Breast epithelium (tissue), 4 donors: ENCODE measurements around the gene MCAM. TPM values are rescaled to one million over a fixed set of nuclear protein-coding genes. Genes with fewer than 3 reads are reported as not detected.
A peak's percentile ranks its signal among the peaks of the same experiment; 100 is the strongest.

Source experiments
- DNase-seq, 2 donors: peaks; one replicate each; pipeline ENCODE4 v3.0.0-alpha.2; 2019; ENCODE audit warnings: low spot score in 2 of 2
- H3K27ac ChIP-seq, 2 donors: fragments of 200-600 bp; sonication (generic) in 1 of 2; one replicate each; pipeline ENCODE4 v1.5.1; 2016 to 2019; ENCODE audit warnings: mild to moderate bottlenecking in 1 of 2
- H3K27me3 ChIP-seq, 2 donors: fragments of 200-600 bp; sonication (generic) in 1 of 2; one replicate each; pipeline versions ENCODE4 v1.5.1 to v1.6.0; 2017 to 2019; ENCODE audit warnings: control low read depth in 1 of 2, mild to moderate bottlenecking in 1 of 2
- H3K36me3 ChIP-seq: fragments of 200-600 bp; one replicate; pipeline ENCODE4 v1.5.1; 2019
- H3K4me1 ChIP-seq, 2 donors: fragments of 200-600 bp; sonication (generic); one replicate each; pipeline ENCODE4 v1.5.1; 2016 to 2019; ENCODE audit warnings: control low read depth in 1 of 2
- H3K4me3 ChIP-seq, 3 donors: fragments of 200-600 bp; sonication (generic); 1 replicate in 2 of 3; 2 replicates in 1 of 3; pipeline ENCODE4 v1.5.1; 2016 to 2019; ENCODE audit warnings: mild to moderate bottlenecking in 3 of 3, moderate library complexity in 2 of 3
- H3K9me3 ChIP-seq, 2 donors: fragments of 200-600 bp; sonication (generic) in 1 of 2; one replicate each; pipeline ENCODE4 v1.5.1; 2016 to 2019; ENCODE audit warnings: control low read depth in 1 of 2
- CTCF ChIP-seq, 3 donors: fragments of 450-650 bp; IDR thresholded peaks; one replicate each; pipeline ENCODE4 v1.5.1; 2016 to 2017; ENCODE audit warnings: antibody characterized with exemption in 3 of 3, mild to moderate bottlenecking in 3 of 3, moderate library complexity in 3 of 3
- POLR2A ChIP-seq: fragments of 450-650 bp; IDR thresholded peaks from one replicate; pipeline ENCODE4 v1.6.1; 2016; ENCODE audit warnings: antibody characterized with exemption, mild to moderate bottlenecking, moderate library complexity
- POLR2AphosphoS5 ChIP-seq, 3 donors: sonication (generic); formaldehyde crosslinking; IDR thresholded peaks; one replicate each; pipeline ENCODE4 v1.6.1; 2017; ENCODE audit warnings: antibody characterized with exemption in 3 of 3
- intact Hi-C: fragments of 100-400 bp; cut with DNase I; formaldehyde crosslinking; loops from one replicate; pipeline ENCODE4 v1.15.1; 2023; ENCODE audit warnings: low total_unique reads
- total RNA-seq, 3 donors: library from RNA; depleted of rRNA; stranded (reverse); fragments of >200 nt; gene quantifications; one replicate each; pipeline ENCODE4 v1.1.0, GENCODE V29; 2016

The MCAM gene
- total RNA-seq, 3 donors from 2014 or later = 170 to 1,725 (median 408) TPM

- Histone ChIP-seq H3K4me1 (peaks cover 4 to 5% of the 10 kb centered on the region in 2 donors), H3K4me3 (peak overlapping the region; percentile 45 to 77 (median 52)), H3K36me3 (no peaks in the 10 kb centered on the region), H3K27ac (peak overlapping the region; percentile 73 to 82), H3K27me3 (no peaks in the 10 kb centered on the region), H3K9me3 (no peaks in the 10 kb centered on the region)
- no peak for TF ChIP-seq POLR2AphosphoS5 (IDR thresholded peaks at IDR 0.05)
- TF ChIP-seq POLR2A = no peak
- intact Hi-C loops = loop anchor here (5.0 kb wide), 1 partner anchor 120 kb away; no protein-coding TSS in a partner anchor
- DNase-seq = no peak
Observed at GRCh38 chr11:119357074-119357473, 40.1 kb upstream of the MCAM start.

- Histone ChIP-seq H3K27ac (peak overlapping the region; percentile 73 to 82), H3K4me1 (peaks cover 4 to 5% of the 10 kb centered on the region in 2 donors), H3K36me3 (no peaks in the 10 kb centered on the region), H3K27me3 (no peaks in the 10 kb centered on the region), H3K4me3 (peak overlapping the region; percentile 45 to 77 (median 52)), H3K9me3 (no peaks in the 10 kb centered on the region)
- TF ChIP-seq CTCF (IDR thresholded peaks at IDR 0.05) (peak; percentile 43 to 96 (median 95)), POLR2AphosphoS5 (IDR thresholded peaks at IDR 0.05) (peak in 2 of 3 donors; percentile 27 to 48), POLR2A (no peak)
- intact Hi-C loops = loop anchor here (5.0 kb wide), 1 partner anchor 121 kb away; no protein-coding TSS in a partner anchor
- peak; percentile 75 to 86 for DNase-seq
Observed at GRCh38 chr11:119356349-119357031, 39.6 kb upstream of the MCAM start.

GRCh38 chr11:119355091-119355843, 38.3 kb upstream of the MCAM start:
- Histone ChIP-seq H3K27me3 (no peaks in the 10 kb centered on the region), H3K27ac (no peak overlapping the region), H3K9me3 (no peaks in the 10 kb centered on the region), H3K4me1 (peaks cover 0 to 4% of the 10 kb centered on the region in 2 donors), H3K36me3 (no peaks in the 10 kb centered on the region), H3K4me3 (no peak overlapping the region)
- no peak for DNase-seq
- intact Hi-C loops = loop anchor here (5.0 kb wide), 1 partner anchor 122 kb away; no protein-coding TSS in a partner anchor
- no peak for TF ChIP-seq POLR2A
- TF ChIP-seq POLR2AphosphoS5 (IDR thresholded peaks at IDR 0.05) = no peak
- no peak for TF ChIP-seq CTCF (IDR thresholded peaks at IDR 0.05)

GRCh38 chr11:119352857-119353260, 35.9 kb upstream of the MCAM start:
- no peaks in the 10 kb centered on the region for H3K27me3 ChIP-seq
- H3K9me3 ChIP-seq = no peaks in the 10 kb centered on the region
- no peak for DNase-seq
- no peak overlapping the region for H3K4me3 ChIP-seq
- intact Hi-C loops = no loop called here
- no peak for TF ChIP-seq POLR2A
- no peak for TF ChIP-seq POLR2AphosphoS5 (IDR thresholded peaks at IDR 0.05)
- TF ChIP-seq CTCF (IDR thresholded peaks at IDR 0.05) = no peak
- no peak overlapping the region for H3K27ac ChIP-seq
- H3K36me3 ChIP-seq = no peaks in the 10 kb centered on the region
- peaks cover 0 to 4% of the 10 kb centered on the region in 2 donors for H3K4me1 ChIP-seq

- intact Hi-C loops = no loop called here
- no peaks in the 10 kb centered on the region for H3K9me3 ChIP-seq
- no peak for TF ChIP-seq CTCF (IDR thresholded peaks at IDR 0.05)
- no peak for TF ChIP-seq POLR2AphosphoS5 (IDR thresholded peaks at IDR 0.05)
- no peak for TF ChIP-seq POLR2A
- no peak overlapping the region for H3K4me3 ChIP-seq
- no peak overlapping the region for H3K27ac ChIP-seq
- H3K36me3 ChIP-seq = no peaks in the 10 kb centered on the region
- no peak for DNase-seq
- H3K4me1 ChIP-seq = peaks cover 0 to 4% of the 10 kb centered on the region in 2 donors
- H3K27me3 ChIP-seq = no peaks in the 10 kb centered on the region
Observed at GRCh38 chr11:119351232-119351631, 34.3 kb upstream of the MCAM start.
